ENCODE measurements around the gene NR6A1. TPM values are rescaled to one million over a fixed set of nuclear protein-coding genes. Genes with fewer than 3 reads are reported as not detected.

NR6A1 gene
- total and polyA plus RNA-seq, 2 experiments from 2014 or later: 44.2 to 139 TPM

GRCh38 chr9:124510650-124511425, 260.3 kb downstream of the NR6A1 start (continued):
- TF ChIP-seq ZNF462 (CRISPR knock-in tag; IDR thresholded peaks at IDR 0.05) (no peak), REST (IDR thresholded peaks at IDR 0.05; ENCODE audit: unreplicated experiment) (no peak), POLR2AphosphoS5 (IDR thresholded peaks at IDR 0.05; ENCODE audit: low read depth) (no peak), ZNF114 (CRISPR knock-in tag; IDR thresholded peaks at IDR 0.05) (no peak), EZH2 (IDR thresholded peaks at IDR 0.05; ENCODE audit: low read depth, unreplicated experiment) (no peak), JUNB (IDR thresholded peaks at IDR 0.05; ENCODE audit: unreplicated experiment) (no peak), CREB1 (CRISPR knock-in tag; IDR thresholded peaks at IDR 0.05; ENCODE audit: low read depth) (no peak)
